ENCODE data around the gene HES1.
"Not testable (repeated sequence)": the region's sequence is repeated elsewhere in the genome, so short reads cannot be mapped to it uniquely, and the experiment has no call there.

HES1 gene

GRCh38 chr3:194124193-194124592, 11.8 kb upstream of the HES1 start:
- no peaks in the 10 kb centered on the region for H3K4me1 ChIP-seq (ENCODE audit: control insufficient read depth, insufficient read depth, low read length, poor library complexity, severe bottlenecking)
- peaks cover 3% of the 10 kb centered on the region for H3K27me3 ChIP-seq (replicated peaks; ENCODE audit: control insufficient read depth, insufficient read depth, low read length, poor library complexity, severe bottlenecking)
- no peak overlapping the region for H3K27ac ChIP-seq (ENCODE audit: insufficient read depth, low read length, poor library complexity, severe bottlenecking)
- H3K9me3 ChIP-seq (ENCODE audit: control insufficient read depth, low read length): no peaks in the 10 kb centered on the region
- no peak for DNase-seq
- H3K4me3 ChIP-seq (ENCODE audit: insufficient read depth, low read depth, low read length, poor library complexity, severe bottlenecking): no peak overlapping the region
- H3K36me3 ChIP-seq (ENCODE audit: control insufficient read depth, insufficient read depth, low read length): no peaks in the 10 kb centered on the region

GRCh38 chr3:194125442-194125841, 10.5 kb upstream of the HES1 start:
- H3K27me3 ChIP-seq (replicated peaks; ENCODE audit: control insufficient read depth, insufficient read depth, low read length, poor library complexity, severe bottlenecking): peaks cover 5% of the 10 kb centered on the region
- no peaks in the 10 kb centered on the region for H3K9me3 ChIP-seq (ENCODE audit: control insufficient read depth, low read length)
- H3K4me3 ChIP-seq (ENCODE audit: insufficient read depth, low read depth, low read length, poor library complexity, severe bottlenecking): no peak overlapping the region
- no peak for DNase-seq
- H3K27ac ChIP-seq (ENCODE audit: insufficient read depth, low read length, poor library complexity, severe bottlenecking): no peak overlapping the region
- no peaks in the 10 kb centered on the region for H3K36me3 ChIP-seq (ENCODE audit: control insufficient read depth, insufficient read depth, low read length)
- H3K4me1 ChIP-seq (ENCODE audit: control insufficient read depth, insufficient read depth, low read length, poor library complexity, severe bottlenecking): no peaks in the 10 kb centered on the region

GRCh38 chr3:194126790-194127189, 9.2 kb upstream of the HES1 start:
- H3K27me3 ChIP-seq (replicated peaks; ENCODE audit: control insufficient read depth, insufficient read depth, low read length, poor library complexity, severe bottlenecking): peaks cover 12% of the 10 kb centered on the region

GRCh38 chr3:194128202-194128918, 7.6 kb upstream of the HES1 start:
- DNase-seq: no peak
- Histone ChIP-seq H3K4me3 (ENCODE audit: insufficient read depth, low read depth, low read length, poor library complexity, severe bottlenecking) (no peak overlapping the region), H3K36me3 (ENCODE audit: control insufficient read depth, insufficient read depth, low read length) (no peaks in the 10 kb centered on the region), H3K27ac (ENCODE audit: insufficient read depth, low read length, poor library complexity, severe bottlenecking) (no peak overlapping the region), H3K9me3 (ENCODE audit: control insufficient read depth, low read length) (no peaks in the 10 kb centered on the region), H3K27me3 (replicated peaks; ENCODE audit: control insufficient read depth, insufficient read depth, low read length, poor library complexity, severe bottlenecking) (peaks cover 12% of the 10 kb centered on the region), H3K4me1 (ENCODE audit: control insufficient read depth, insufficient read depth, low read length, poor library complexity, severe bottlenecking) (no peaks in the 10 kb centered on the region)

More at GRCh38 chr3:194126790-194127189, 9.2 kb upstream of the HES1 start:
- Histone ChIP-seq H3K4me3 (ENCODE audit: insufficient read depth, low read depth, low read length, poor library complexity, severe bottlenecking) (no peak overlapping the region), H3K4me1 (ENCODE audit: control insufficient read depth, insufficient read depth, low read length, poor library complexity, severe bottlenecking) (no peaks in the 10 kb centered on the region), H3K9me3 (ENCODE audit: control insufficient read depth, low read length) (no peaks in the 10 kb centered on the region), H3K36me3 (ENCODE audit: control insufficient read depth, insufficient read depth, low read length) (no peaks in the 10 kb centered on the region), H3K27ac (ENCODE audit: insufficient read depth, low read length, poor library complexity, severe bottlenecking) (no peak overlapping the region)
- DNase-seq: no peak

GRCh38 chr3:194128919-194129295, 7.0 kb upstream of the HES1 start:
- H3K4me3 ChIP-seq (ENCODE audit: insufficient read depth, low read depth, low read length, poor library complexity, severe bottlenecking); DNase-seq; H3K27ac ChIP-seq (ENCODE audit: insufficient read depth, low read length, poor library complexity, severe bottlenecking); H3K9me3 ChIP-seq (ENCODE audit: control insufficient read depth, low read length); H3K4me1 ChIP-seq (ENCODE audit: control insufficient read depth, insufficient read depth, low read length, poor library complexity, severe bottlenecking); H3K36me3 ChIP-seq (ENCODE audit: control insufficient read depth, insufficient read depth, low read length): not testable (repeated sequence)
- H3K27me3 ChIP-seq (replicated peaks; ENCODE audit: control insufficient read depth, insufficient read depth, low read length, poor library complexity, severe bottlenecking): peaks cover 12% of the 10 kb centered on the region

- no peaks in the 10 kb centered on the region for H3K36me3 ChIP-seq (ENCODE audit: control insufficient read depth, insufficient read depth, low read length)
- peaks cover 8% of the 10 kb centered on the region for H3K4me1 ChIP-seq (ENCODE audit: control insufficient read depth, insufficient read depth, low read length, poor library complexity, severe bottlenecking)
- peaks cover 14% of the 10 kb centered on the region for H3K27me3 ChIP-seq (replicated peaks; ENCODE audit: control insufficient read depth, insufficient read depth, low read length, poor library complexity, severe bottlenecking)
- no peak for DNase-seq
- H3K27ac ChIP-seq (ENCODE audit: insufficient read depth, low read length, poor library complexity, severe bottlenecking): no peak overlapping the region
- H3K4me3 ChIP-seq (ENCODE audit: insufficient read depth, low read depth, low read length, poor library complexity, severe bottlenecking): no peak overlapping the region
- H3K9me3 ChIP-seq (ENCODE audit: control insufficient read depth, low read length): no peaks in the 10 kb centered on the region
Observed at GRCh38 chr3:194129581-194130133, 6.3 kb upstream of the HES1 start.

GRCh38 chr3:194130188-194130587, 5.8 kb upstream of the HES1 start:
- Histone ChIP-seq H3K4me3 (ENCODE audit: insufficient read depth, low read depth, low read length, poor library complexity, severe bottlenecking) (no peak overlapping the region), H3K36me3 (ENCODE audit: control insufficient read depth, insufficient read depth, low read length) (no peaks in the 10 kb centered on the region), H3K9me3 (ENCODE audit: control insufficient read depth, low read length) (no peaks in the 10 kb centered on the region), H3K27me3 (replicated peaks; ENCODE audit: control insufficient read depth, insufficient read depth, low read length, poor library complexity, severe bottlenecking) (peaks cover 19% of the 10 kb centered on the region), H3K4me1 (ENCODE audit: control insufficient read depth, insufficient read depth, low read length, poor library complexity, severe bottlenecking) (peaks cover 13% of the 10 kb centered on the region), H3K27ac (ENCODE audit: insufficient read depth, low read length, poor library complexity, severe bottlenecking) (no peak overlapping the region)
- no peak for DNase-seq

- Histone ChIP-seq H3K4me3 (ENCODE audit: insufficient read depth, low read depth, low read length, poor library complexity, severe bottlenecking) (no peak overlapping the region), H3K27me3 (replicated peaks; ENCODE audit: control insufficient read depth, insufficient read depth, low read length, poor library complexity, severe bottlenecking) (peaks cover 27% of the 10 kb centered on the region), H3K4me1 (ENCODE audit: control insufficient read depth, insufficient read depth, low read length, poor library complexity, severe bottlenecking) (peaks cover 21% of the 10 kb centered on the region), H3K9me3 (ENCODE audit: control insufficient read depth, low read length) (no peaks in the 10 kb centered on the region), H3K27ac (ENCODE audit: insufficient read depth, low read length, poor library complexity, severe bottlenecking) (no peak overlapping the region), H3K36me3 (ENCODE audit: control insufficient read depth, insufficient read depth, low read length) (no peaks in the 10 kb centered on the region)
- DNase-seq: no peak
Observed at GRCh38 chr3:194130807-194131589, 5.0 kb upstream of the HES1 start.

- Histone ChIP-seq H3K27ac (ENCODE audit: insufficient read depth, low read length, poor library complexity, severe bottlenecking) (no peak overlapping the region), H3K27me3 (replicated peaks; ENCODE audit: control insufficient read depth, insufficient read depth, low read length, poor library complexity, severe bottlenecking) (peaks cover 38% of the 10 kb centered on the region), H3K36me3 (ENCODE audit: control insufficient read depth, insufficient read depth, low read length) (no peaks in the 10 kb centered on the region), H3K9me3 (ENCODE audit: control insufficient read depth, low read length) (no peaks in the 10 kb centered on the region), H3K4me3 (ENCODE audit: insufficient read depth, low read depth, low read length, poor library complexity, severe bottlenecking) (no peak overlapping the region), H3K4me1 (ENCODE audit: control insufficient read depth, insufficient read depth, low read length, poor library complexity, severe bottlenecking) (peaks cover 36% of the 10 kb centered on the region)
- no peak for DNase-seq
Observed at GRCh38 chr3:194132465-194133286, 3.3 kb upstream of the HES1 start.

Data from effector memory CD4-positive, alpha-beta T cell (primary cell).